ENCODE results near the gene PTPN21. TPM values are rescaled to one million over a fixed set of nuclear protein-coding genes. Genes with fewer than 3 reads are reported as not detected.
"Not testable (repeated sequence)": the region's sequence is repeated elsewhere in the genome, so short reads cannot be mapped to it uniquely, and the experiment has no call there.

Gene PTPN21
- total RNA-seq, 1 experiment from 2014 or later: 27.7 TPM

DNA sequence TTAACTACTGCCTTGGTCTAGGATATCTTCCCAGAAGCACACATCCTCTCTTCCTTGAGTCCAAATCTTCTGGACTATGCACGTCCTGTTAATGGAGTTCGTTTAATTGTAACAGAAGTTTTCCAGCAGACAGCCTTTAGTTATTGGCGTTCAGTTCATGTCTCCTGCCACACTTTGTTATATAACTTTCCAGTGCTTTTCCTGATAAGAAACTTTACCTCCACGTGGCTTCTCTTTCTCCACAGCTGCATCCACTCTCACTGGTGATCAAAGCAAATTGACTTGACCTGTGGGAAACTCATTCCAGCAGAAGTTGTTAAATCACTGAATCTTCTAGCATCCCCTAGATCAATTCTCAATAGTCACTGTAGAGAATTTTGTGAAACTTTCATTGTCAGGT is 19.0 kb downstream of the PTPN21 start:
- no peak for DNase-seq
- BruUV-seq (replicated peaks): no TSS peak
- Mint-ChIP-seq H3K4me3 (ENCODE audit: unreplicated experiment) (no peak overlapping the region), H3K4me1 (ENCODE audit: low read depth, unreplicated experiment) (peaks cover 11% of the 10 kb centered on the region), H3K27me3 (ENCODE audit: insufficient read depth, unreplicated experiment) (no peaks in the 10 kb centered on the region), H3K9me3 (ENCODE audit: unreplicated experiment) (no peaks in the 10 kb centered on the region), H3K36me3 (ENCODE audit: insufficient read depth, unreplicated experiment) (peaks cover 1% of the 10 kb centered on the region), H3K27ac (ENCODE audit: unreplicated experiment) (peak overlapping the region; percentile 13)
- Histone ChIP-seq H3K4me3 (ENCODE audit: low read depth, low read length) (no peak overlapping the region), H3K27me3 (replicated peaks; ENCODE audit: control insufficient read depth, insufficient read depth, low read length) (no peaks in the 10 kb centered on the region), H3K4me1 (peaks cover 34% of the 10 kb centered on the region), H3K9me3 (no peaks in the 10 kb centered on the region), H3K36me3 (ENCODE audit: control insufficient read depth, insufficient read depth, low read length) (no peaks in the 10 kb centered on the region)
- ChIA-PET POLR2A (no interaction called here), CTCF (interaction anchor here (0.9 to 1.0 kb wide), 2 partner anchors 19 to 24 kb away, joined by 4 read pairs; no protein-coding TSS in a partner anchor)
- intact Hi-C loops (cut with micrococcal nuclease; ENCODE audit: unreplicated experiment): loop anchor here (1.0 to 2.0 kb wide), 2 partner anchors 17 to 20 kb away; no protein-coding TSS in a partner anchor
- TF ChIP-seq, protein P1, sequence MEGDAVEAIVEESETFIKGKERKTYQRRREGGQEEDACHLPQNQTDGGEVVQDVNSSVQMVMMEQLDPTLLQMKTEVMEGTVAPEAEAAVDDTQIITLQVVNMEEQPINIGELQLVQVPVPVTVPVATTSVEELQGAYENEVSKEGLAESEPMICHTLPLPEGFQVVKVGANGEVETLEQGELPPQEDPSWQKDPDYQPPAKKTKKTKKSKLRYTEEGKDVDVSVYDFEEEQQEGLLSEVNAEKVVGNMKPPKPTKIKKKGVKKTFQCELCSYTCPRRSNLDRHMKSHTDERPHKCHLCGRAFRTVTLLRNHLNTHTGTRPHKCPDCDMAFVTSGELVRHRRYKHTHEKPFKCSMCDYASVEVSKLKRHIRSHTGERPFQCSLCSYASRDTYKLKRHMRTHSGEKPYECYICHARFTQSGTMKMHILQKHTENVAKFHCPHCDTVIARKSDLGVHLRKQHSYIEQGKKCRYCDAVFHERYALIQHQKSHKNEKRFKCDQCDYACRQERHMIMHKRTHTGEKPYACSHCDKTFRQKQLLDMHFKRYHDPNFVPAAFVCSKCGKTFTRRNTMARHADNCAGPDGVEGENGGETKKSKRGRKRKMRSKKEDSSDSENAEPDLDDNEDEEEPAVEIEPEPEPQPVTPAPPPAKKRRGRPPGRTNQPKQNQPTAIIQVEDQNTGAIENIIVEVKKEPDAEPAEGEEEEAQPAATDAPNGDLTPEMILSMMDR (IDR thresholded peaks at IDR 0.05; ENCODE audit: insufficient read depth in 1 of 2, low read depth in 1 of 2, low read length in 1 of 2, severe bottlenecking in 1 of 2, unreplicated experiment in 1 of 2): no peak

DNA sequence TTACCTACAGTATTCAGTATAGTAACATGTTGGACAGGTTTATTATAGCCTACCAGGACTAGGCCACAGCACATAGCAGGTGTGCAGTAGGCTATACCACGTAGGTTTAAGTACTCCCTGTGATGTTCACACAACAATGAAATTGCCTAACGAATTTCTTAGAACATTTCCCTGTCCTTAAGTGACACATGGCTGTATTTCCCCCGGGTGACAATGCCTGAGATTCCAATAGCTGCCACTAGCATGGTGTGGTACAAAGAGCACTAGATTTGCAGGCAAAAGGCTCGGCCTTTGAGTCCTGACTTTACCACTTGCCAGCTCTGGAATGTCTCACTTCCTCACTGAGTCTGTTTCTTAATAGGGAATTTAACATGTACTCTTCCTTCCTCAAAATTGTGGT is 19.7 kb downstream of the PTPN21 start:
- Histone ChIP-seq H3K4me1 (peaks cover 34% of the 10 kb centered on the region), H3K9me3 (no peaks in the 10 kb centered on the region), H3K4me3 (ENCODE audit: low read depth, low read length) (no peak overlapping the region), H3K27me3 (replicated peaks; ENCODE audit: control insufficient read depth, insufficient read depth, low read length) (no peaks in the 10 kb centered on the region), H3K36me3 (ENCODE audit: control insufficient read depth, insufficient read depth, low read length) (no peaks in the 10 kb centered on the region)
- intact Hi-C loops (cut with micrococcal nuclease; ENCODE audit: unreplicated experiment): loop anchor here (1.0 to 2.0 kb wide), 2 partner anchors 18 to 19 kb away; no protein-coding TSS in a partner anchor
- no peaks in the 10 kb centered on the region for H3K36me3 Mint-ChIP-seq (ENCODE audit: insufficient read depth, unreplicated experiment)
- TF ChIP-seq, protein P1 (IDR thresholded peaks at IDR 0.05; ENCODE audit: insufficient read depth in 1 of 2, low read depth in 1 of 2, low read length in 1 of 2, severe bottlenecking in 1 of 2, unreplicated experiment in 1 of 2): peak; percentile 34 to 45
- H3K4me1 Mint-ChIP-seq (ENCODE audit: low read depth, unreplicated experiment): peaks cover 11% of the 10 kb centered on the region
- no peak overlapping the region for H3K4me3 Mint-ChIP-seq (ENCODE audit: unreplicated experiment)
- H3K27ac Mint-ChIP-seq (ENCODE audit: unreplicated experiment): peak overlapping the region; percentile 13
- DNase-seq: peak; percentile 72 to 79
- CTCF ChIA-PET: interaction anchor here (0.9 to 1.0 kb wide), 2 partner anchors 20 to 25 kb away, joined by 4 read pairs; no protein-coding TSS in a partner anchor
- no TSS peak for BruUV-seq (replicated peaks)
- H3K9me3 Mint-ChIP-seq (ENCODE audit: unreplicated experiment): no peaks in the 10 kb centered on the region
- H3K27me3 Mint-ChIP-seq (ENCODE audit: insufficient read depth, unreplicated experiment): no peaks in the 10 kb centered on the region
- POLR2A ChIA-PET: no interaction called here

DNA sequence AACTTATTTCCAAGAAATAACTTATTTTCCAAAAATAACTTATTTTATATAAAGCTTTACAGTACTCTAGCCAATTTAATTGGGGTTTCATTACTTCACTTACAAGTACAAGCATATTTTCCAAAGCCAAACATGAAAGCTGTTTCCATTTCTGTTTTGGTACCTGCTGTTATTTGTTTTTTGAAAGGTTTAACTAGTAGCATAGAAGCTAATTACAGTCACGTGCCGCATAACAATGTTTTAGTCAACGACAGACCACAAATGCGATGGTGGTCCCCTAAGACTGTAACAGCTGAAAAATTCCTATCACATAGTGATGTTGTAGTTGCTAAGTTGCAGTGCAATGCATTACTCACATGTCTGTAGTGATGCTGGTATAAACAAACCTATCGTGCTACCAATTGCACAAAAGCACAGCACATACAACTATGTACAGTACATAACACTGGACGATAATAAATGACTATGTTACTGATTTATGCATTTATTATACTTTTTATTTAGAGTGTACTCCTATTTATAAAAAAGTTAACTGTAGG is 21.7 kb downstream of the PTPN21 start:
- CTCF ChIA-PET: no interaction called here
- intact Hi-C loops (cut with micrococcal nuclease; ENCODE audit: unreplicated experiment): no loop called here
- Mint-ChIP-seq H3K4me3 (ENCODE audit: unreplicated experiment) (no peak overlapping the region), H3K27ac (ENCODE audit: unreplicated experiment) (no peak overlapping the region), H3K36me3 (ENCODE audit: insufficient read depth, unreplicated experiment) (peaks cover 8% of the 10 kb centered on the region), H3K27me3 (ENCODE audit: insufficient read depth, unreplicated experiment) (no peaks in the 10 kb centered on the region), H3K4me1 (ENCODE audit: low read depth, unreplicated experiment) (peaks cover 11% of the 10 kb centered on the region), H3K9me3 (ENCODE audit: unreplicated experiment) (no peaks in the 10 kb centered on the region)
- no peaks in the 10 kb centered on the region for H3K9me3 ChIP-seq
- no peaks in the 10 kb centered on the region for H3K36me3 ChIP-seq (ENCODE audit: control insufficient read depth, insufficient read depth, low read length)
- H3K4me3 ChIP-seq (ENCODE audit: low read depth, low read length): no peak overlapping the region
- DNase-seq: no peak
- H3K27me3 ChIP-seq (replicated peaks; ENCODE audit: control insufficient read depth, insufficient read depth, low read length): no peaks in the 10 kb centered on the region
- TF ChIP-seq, protein P1 (IDR thresholded peaks at IDR 0.05; ENCODE audit: insufficient read depth in 1 of 2, low read depth in 1 of 2, low read length in 1 of 2, severe bottlenecking in 1 of 2, unreplicated experiment in 1 of 2): no peak
- POLR2A ChIA-PET: no interaction called here
- H3K4me1 ChIP-seq: peaks cover 34% of the 10 kb centered on the region
- BruUV-seq (replicated peaks): no TSS peak

DNA sequence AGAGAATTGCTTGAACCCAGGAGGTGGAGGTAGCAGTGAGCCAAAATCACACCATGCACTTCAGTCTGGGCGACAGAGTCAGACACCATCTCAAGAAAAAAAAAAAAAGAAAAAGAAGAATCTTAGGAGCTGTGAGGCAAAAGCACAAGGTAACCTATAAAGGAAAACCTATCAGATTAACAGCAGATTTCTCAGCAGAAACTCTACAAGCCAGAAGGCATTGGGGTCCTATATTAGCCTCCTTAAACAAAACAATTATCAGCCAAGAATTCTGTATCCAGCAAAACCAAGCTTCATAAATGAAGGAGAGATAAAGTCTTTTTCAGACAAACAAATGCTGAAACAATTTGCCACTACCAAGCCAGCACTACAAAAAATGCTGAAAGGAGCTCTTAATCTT is 24.9 kb downstream of the PTPN21 start:
- H3K27me3 Mint-ChIP-seq (ENCODE audit: insufficient read depth, unreplicated experiment); H3K27ac Mint-ChIP-seq (ENCODE audit: unreplicated experiment); H3K9me3 Mint-ChIP-seq (ENCODE audit: unreplicated experiment); CTCF ChIA-PET; H3K9me3 ChIP-seq; intact Hi-C loops (cut with micrococcal nuclease; ENCODE audit: unreplicated experiment); H3K27me3 ChIP-seq (replicated peaks; ENCODE audit: control insufficient read depth, insufficient read depth, low read length); DNase-seq; H3K4me1 ChIP-seq; H3K4me1 Mint-ChIP-seq (ENCODE audit: low read depth, unreplicated experiment); H3K4me3 ChIP-seq (ENCODE audit: low read depth, low read length); POLR2A ChIA-PET; H3K4me3 Mint-ChIP-seq (ENCODE audit: unreplicated experiment); BruUV-seq (replicated peaks); H3K36me3 ChIP-seq (ENCODE audit: control insufficient read depth, insufficient read depth, low read length): not testable (repeated sequence)
- H3K36me3 Mint-ChIP-seq (ENCODE audit: insufficient read depth, unreplicated experiment): peaks cover 13% of the 10 kb centered on the region

Data from Caco-2 (cell line).